Skeletal muscle satellite cell (primary cell): ENCODE results near the gene C6orf163. TPM values are rescaled to one million over a fixed set of nuclear protein-coding genes. Genes with fewer than 3 reads are reported as not detected.
A peak's percentile ranks its signal among the peaks of the same experiment; 100 is the strongest.
"Not testable (repeated sequence)": the region's sequence is repeated elsewhere in the genome, so short reads cannot be mapped to it uniquely, and the experiment has no call there.

Experiments used
- H3K27me3 ChIP-seq: 2 replicates; pipeline ENCODE4 v1.7.0; 2013; ENCODE audit warnings: low read length; ENCODE audit not compliant: control insufficient read depth, insufficient read depth
- H3K36me3 ChIP-seq: 2 replicates; pipeline ENCODE4 v1.7.0; 2013; ENCODE audit warnings: mild to moderate bottlenecking, control low read depth, low read length; ENCODE audit not compliant: insufficient read depth
- H3K4me1 ChIP-seq: 2 replicates; pipeline ENCODE4 v1.7.0; 2013; ENCODE audit warnings: low read length; ENCODE audit not compliant: control insufficient read depth, insufficient read depth
- H3K4me2 ChIP-seq: 2 replicates; pipeline ENCODE4 v1.7.0; 2013; ENCODE audit warnings: mild to moderate bottlenecking, low read length
- H3K4me3 ChIP-seq: 2 replicates; pipeline ENCODE4 v1.7.0; 2013; ENCODE audit warnings: low read length
- H3K9ac ChIP-seq: 2 replicates; pipeline ENCODE4 v1.7.0; 2013; ENCODE audit warnings: mild to moderate bottlenecking, low read depth, low read length, moderate library complexity
- H3K9me3 ChIP-seq: replicated peaks from 2 replicates; pipeline ENCODE4 v1.7.0; 2013; ENCODE audit warnings: mild to moderate bottlenecking, control low read depth, low read length
- total RNA-seq: library from RNA; depleted of rRNA; stranded (reverse); fragments of >200 nt; gene quantifications from 2 replicates; pipeline ENCODE4 v1.2.3, GENCODE V29; 2012; rRNA removed

The C6orf163 gene
- total RNA-seq, result 1.3 and 2.3 TPM in 2 replicates

DNA sequence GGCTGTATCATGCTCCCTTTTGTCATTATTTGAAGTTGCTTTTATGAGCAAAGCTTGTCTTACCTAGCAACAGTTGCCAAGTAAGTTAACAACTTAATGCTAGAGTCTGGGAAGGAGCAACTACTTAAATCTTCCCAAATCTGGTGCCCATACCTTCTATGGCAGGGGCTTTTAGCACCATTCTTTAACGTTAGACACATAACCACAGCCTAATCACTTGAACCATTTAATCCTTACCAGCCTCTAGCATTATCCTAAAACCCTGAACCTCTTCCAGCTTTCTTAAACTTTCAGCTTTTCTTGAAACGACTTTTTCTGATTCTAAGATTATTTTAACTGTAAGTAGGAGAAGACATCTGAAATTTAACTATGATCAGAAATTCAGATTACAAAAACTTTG is at the start of gene C6orf163:
Gene C6orf163 (plus strand): TSS at position 83 of the 400 bp plus-strand sequence. CDS start 287 bp downstream, at position 370.
- H3K4me2 ChIP-seq, result no peak within 1 kb of the TSS
- no peak within 1 kb of the TSS for H3K4me3 ChIP-seq

GRCh38 chr6:87297119-87297518 is 47.5 kb upstream of the C6orf163 start:
- Histone ChIP-seq H3K27me3 (peaks cover 41% of the 10 kb centered on the region), H3K4me2 (no peak overlapping the region), H3K9me3 (no peaks in the 10 kb centered on the region), H3K36me3 (no peaks in the 10 kb centered on the region), H3K4me1 (no peaks in the 10 kb centered on the region), H3K9ac (no peak overlapping the region), H3K4me3 (no peak overlapping the region)

More for the DNA sequence above, at the start of gene C6orf163:
- Histone ChIP-seq H3K36me3 (no peaks in the 10 kb centered on the region), H3K4me1 (no peaks in the 10 kb centered on the region), H3K9me3 (no peaks in the 10 kb centered on the region), H3K9ac (no peak within 1 kb of the TSS), H3K27me3 (no peaks in the 10 kb centered on the region)

GRCh38 chr6:87301277-87301676 is 43.3 kb upstream of the C6orf163 start:
- not testable (repeated sequence) for H3K4me2 ChIP-seq
- H3K27me3 ChIP-seq, result peaks cover 19% of the 10 kb centered on the region

GRCh38 chr6:87308970-87309369 is 35.6 kb upstream of the C6orf163 start:
- no peak overlapping the region for H3K4me3 ChIP-seq
- peaks cover 32% of the 10 kb centered on the region for H3K27me3 ChIP-seq
- H3K9ac ChIP-seq, result no peak overlapping the region
- no peaks in the 10 kb centered on the region for H3K36me3 ChIP-seq
- H3K4me1 ChIP-seq, result no peaks in the 10 kb centered on the region
- no peaks in the 10 kb centered on the region for H3K9me3 ChIP-seq
- no peak overlapping the region for H3K4me2 ChIP-seq

More at GRCh38 chr6:87301277-87301676, 43.3 kb upstream of the C6orf163 start:
- H3K4me3 ChIP-seq, H3K9me3 ChIP-seq, H3K4me1 ChIP-seq, H3K9ac ChIP-seq, H3K36me3 ChIP-seq: not testable (repeated sequence)

- no peak overlapping the region for H3K4me3 ChIP-seq
- no peak overlapping the region for H3K4me2 ChIP-seq
- no peaks in the 10 kb centered on the region for H3K9me3 ChIP-seq
- H3K4me1 ChIP-seq, result no peaks in the 10 kb centered on the region
- H3K27me3 ChIP-seq, result peaks cover 50% of the 10 kb centered on the region
- no peaks in the 10 kb centered on the region for H3K36me3 ChIP-seq
- H3K9ac ChIP-seq, result no peak overlapping the region
Measured at GRCh38 chr6:87312860-87313259, 31.8 kb upstream of the C6orf163 start.

GRCh38 chr6:87315071-87315470 is 29.5 kb upstream of the C6orf163 start:
- Histone ChIP-seq H3K27me3 (peaks cover 50% of the 10 kb centered on the region), H3K9ac (no peak overlapping the region), H3K4me2 (no peak overlapping the region), H3K4me1 (no peaks in the 10 kb centered on the region), H3K4me3 (no peak overlapping the region), H3K36me3 (no peaks in the 10 kb centered on the region), H3K9me3 (no peaks in the 10 kb centered on the region)

DNA sequence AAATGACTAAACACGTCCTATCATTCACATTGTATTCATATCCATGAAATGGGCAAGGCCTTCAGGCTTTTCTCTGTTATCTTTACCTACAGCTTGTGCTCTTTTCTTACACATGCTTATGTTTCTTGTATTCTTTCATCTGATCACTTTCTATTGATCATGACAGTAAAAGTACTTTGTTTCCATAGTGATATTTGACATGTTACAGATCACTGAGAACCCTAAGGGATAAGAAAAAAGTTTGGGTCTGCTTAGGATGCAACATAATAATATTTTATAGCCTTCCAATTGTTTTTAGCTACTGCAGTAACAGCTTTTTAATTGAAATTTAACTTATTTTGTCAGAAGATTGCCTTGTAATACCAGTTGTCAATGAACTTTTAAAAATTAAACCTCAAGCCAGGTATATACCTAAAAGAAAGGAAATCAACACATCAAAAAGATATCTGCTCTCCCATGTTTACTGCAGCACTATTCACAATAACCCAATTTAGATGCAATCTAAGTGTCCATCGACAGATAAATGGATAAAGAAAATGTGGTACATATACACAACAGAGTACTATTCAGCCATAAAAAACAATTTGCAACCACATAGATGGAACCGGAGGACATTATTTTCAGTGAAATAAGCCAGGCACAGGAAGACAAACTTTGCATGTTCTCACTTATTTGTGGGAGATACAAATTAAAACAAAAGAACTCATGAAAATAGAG is 25.2 kb upstream of the C6orf163 start:
- Histone ChIP-seq H3K9ac (no peak overlapping the region), H3K27me3 (peaks cover 21% of the 10 kb centered on the region), H3K4me2 (no peak overlapping the region), H3K36me3 (no peaks in the 10 kb centered on the region), H3K9me3 (no peaks in the 10 kb centered on the region), H3K4me1 (no peaks in the 10 kb centered on the region), H3K4me3 (no peak overlapping the region)

DNA sequence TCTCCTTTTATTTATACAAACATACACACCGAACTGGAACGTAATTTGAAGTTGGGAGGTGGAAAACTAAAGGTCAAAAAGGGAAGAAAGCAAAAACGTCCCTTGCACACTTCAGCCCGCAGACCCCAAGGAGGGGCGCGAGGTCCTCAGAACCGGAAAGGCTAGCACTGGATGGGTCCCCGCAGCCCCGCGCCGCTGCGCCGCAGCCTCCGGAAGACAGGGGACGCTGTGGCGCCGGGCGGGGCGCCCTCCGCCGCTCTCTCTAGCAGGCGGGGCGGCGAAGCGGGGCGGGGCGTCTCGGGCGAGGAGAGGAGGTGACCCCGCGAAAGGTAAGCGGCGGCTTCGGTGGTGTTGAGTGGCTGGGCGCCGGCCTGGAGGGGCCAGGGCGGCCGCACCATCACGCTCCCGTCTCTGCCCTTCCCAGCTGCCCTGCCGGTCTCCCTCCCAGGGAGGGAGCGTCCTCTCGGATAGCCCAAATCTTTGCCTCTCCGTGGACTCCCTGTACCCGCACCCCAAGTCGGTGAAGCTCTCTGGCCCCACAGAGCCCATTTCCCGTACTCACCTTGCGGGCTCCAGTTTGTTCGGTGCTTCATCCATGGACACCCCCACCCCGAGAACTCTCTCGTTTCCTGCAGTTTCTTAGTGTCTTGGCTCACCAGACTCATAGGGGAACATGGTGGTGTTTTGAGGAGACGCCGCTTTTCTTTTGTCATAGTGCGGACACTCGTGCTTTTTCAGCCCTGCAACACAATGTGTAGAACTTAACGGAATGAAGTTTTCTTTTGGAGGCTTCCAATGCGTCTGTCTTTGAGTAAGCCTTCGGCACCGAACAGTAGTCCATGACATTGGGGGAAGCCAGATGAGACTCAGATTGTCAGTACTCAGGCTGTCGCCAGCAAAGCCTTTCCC is 22.1 kb upstream of the C6orf163 start, which contains the start of gene SMIM8:
Gene SMIM8 (plus strand): TSS at position 285 of the 909 bp plus-strand sequence. CDS start 14,444 bp downstream, outside the sequence.
- H3K4me2 ChIP-seq, result peak within 1 kb of the TSS; percentile 95
- H3K9me3 ChIP-seq, result no peaks in the 10 kb centered on the region
- H3K36me3 ChIP-seq, result no peaks in the 10 kb centered on the region
- peak within 1 kb of the TSS; percentile 94 for H3K9ac ChIP-seq
- no peaks in the 10 kb centered on the region for H3K4me1 ChIP-seq
- peaks cover 4% of the 10 kb centered on the region for H3K27me3 ChIP-seq
- H3K4me3 ChIP-seq, result peak within 1 kb of the TSS; percentile 97

DNA sequence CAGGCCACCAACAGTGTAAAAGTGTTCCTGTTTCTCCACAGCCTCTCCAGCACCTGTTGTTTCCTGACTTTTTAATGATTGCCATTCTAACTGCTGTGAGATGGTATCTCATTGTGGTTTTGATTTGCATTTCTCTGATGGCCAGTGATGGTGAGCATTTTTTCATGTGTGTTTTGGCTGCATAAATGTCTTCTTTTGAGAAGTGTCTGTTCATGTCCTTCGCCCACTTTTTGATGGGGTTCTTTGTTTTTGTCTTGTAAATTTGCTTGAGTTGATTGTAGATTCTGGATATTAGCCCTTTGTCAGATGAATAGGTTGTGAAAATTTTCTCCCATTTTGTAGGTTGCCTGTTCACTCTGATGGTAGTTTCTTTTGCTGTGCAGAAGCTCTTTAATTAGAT is 20.7 kb upstream of the C6orf163 start:
- H3K27me3 ChIP-seq, H3K4me3 ChIP-seq, H3K9me3 ChIP-seq, H3K36me3 ChIP-seq, H3K9ac ChIP-seq, H3K4me1 ChIP-seq, H3K4me2 ChIP-seq: not testable (repeated sequence)

- Histone ChIP-seq H3K9ac (no peak overlapping the region), H3K4me2 (no peak overlapping the region), H3K27me3 (no peaks in the 10 kb centered on the region), H3K9me3 (no peaks in the 10 kb centered on the region), H3K4me3 (no peak overlapping the region), H3K4me1 (no peaks in the 10 kb centered on the region), H3K36me3 (no peaks in the 10 kb centered on the region)
Measured at GRCh38 chr6:87330961-87331360, 13.7 kb upstream of the C6orf163 start.

- Histone ChIP-seq H3K36me3 (no peaks in the 10 kb centered on the region), H3K4me2 (no peak overlapping the region), H3K27me3 (no peaks in the 10 kb centered on the region), H3K9ac (no peak overlapping the region), H3K4me3 (no peak overlapping the region), H3K9me3 (no peaks in the 10 kb centered on the region), H3K4me1 (no peaks in the 10 kb centered on the region)
Measured at GRCh38 chr6:87333033-87333432, 11.6 kb upstream of the C6orf163 start.
